HG02678 (cell line): Measurements from ENCODE around the gene CDK16.

Source experiments
- ATAC-seq: cut with Tn5 transposase; IDR thresholded peaks from one replicate; pipeline ENCODE4 v1.9.1; 2021; ENCODE audit warnings: mild to moderate bottlenecking, moderate library complexity; ENCODE audit not compliant: unreplicated experiment

CDK16 gene

DNA sequence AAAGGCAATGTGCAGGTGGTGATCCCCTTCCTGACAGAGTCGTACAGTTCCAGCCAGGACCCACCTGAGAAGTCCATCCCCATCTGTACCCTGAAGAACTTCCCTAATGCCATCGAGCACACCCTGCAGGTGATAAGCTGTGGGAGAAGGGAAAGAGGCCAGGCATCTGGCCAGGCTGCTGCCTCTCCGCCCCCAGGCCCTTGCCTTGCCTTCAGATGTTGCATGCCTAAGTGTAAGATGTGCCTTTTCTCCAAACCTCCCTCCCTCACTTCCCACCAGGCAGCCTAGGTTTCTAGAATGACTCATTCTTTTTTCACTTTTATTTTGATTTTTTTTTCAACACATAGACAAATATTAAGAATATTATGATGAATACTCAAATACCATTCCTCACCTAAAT is 12.2 kb upstream of the CDK16 start:
- ATAC-seq: no peak

DNA sequence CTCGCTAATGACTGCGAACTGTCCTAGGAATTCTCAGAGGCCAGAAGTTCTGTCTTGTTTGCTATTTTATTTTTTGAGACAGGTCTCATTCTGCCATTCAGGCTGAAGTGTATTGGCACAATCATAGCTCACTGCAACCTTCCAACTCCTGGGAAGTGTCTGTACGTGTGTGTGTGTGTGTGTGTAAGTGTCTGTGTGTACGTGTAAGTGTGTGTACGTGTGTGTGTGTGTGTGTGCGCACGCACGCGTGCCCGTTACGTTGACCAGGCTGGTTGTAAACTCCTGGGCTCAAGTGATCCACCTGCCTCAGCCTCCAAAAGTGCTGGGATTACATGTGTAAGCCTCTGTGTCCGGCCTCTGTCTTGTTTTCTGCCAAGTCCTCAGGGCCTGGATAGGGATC is 10.4 kb upstream of the CDK16 start:
- no peak for ATAC-seq

DNA sequence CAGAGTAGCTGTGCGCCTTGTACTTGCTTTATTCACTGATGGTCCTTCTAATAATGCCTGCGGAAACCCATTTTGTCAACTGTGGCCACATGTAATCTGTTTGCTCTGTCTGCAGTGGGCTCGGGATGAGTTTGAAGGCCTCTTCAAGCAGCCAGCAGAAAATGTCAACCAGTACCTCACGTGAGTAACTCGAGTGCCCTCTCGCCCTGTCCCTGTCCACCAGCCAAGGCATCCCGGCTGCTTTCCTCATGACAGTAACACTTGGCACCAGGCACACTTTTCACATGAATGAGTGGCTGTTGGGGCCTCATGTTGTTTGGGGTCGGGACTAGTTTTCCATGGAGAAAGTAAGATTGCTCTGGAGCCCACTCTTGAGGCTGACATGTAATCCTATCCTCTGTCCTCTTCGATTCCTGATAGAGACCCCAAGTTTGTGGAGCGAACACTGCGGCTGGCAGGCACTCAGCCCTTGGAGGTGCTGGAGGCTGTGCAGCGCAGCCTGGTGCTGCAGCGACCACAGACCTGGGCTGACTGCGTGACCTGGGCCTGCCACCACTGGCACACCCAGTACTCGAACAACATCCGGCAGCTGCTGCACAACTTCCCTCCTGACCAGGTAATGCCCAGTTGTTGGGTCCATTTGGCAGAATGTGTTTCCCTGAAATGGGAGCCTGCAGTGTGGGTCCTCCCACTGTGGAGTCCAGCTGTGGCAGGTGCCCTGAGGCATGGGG is 8.8 kb upstream of the CDK16 start:
- no peak for ATAC-seq

DNA sequence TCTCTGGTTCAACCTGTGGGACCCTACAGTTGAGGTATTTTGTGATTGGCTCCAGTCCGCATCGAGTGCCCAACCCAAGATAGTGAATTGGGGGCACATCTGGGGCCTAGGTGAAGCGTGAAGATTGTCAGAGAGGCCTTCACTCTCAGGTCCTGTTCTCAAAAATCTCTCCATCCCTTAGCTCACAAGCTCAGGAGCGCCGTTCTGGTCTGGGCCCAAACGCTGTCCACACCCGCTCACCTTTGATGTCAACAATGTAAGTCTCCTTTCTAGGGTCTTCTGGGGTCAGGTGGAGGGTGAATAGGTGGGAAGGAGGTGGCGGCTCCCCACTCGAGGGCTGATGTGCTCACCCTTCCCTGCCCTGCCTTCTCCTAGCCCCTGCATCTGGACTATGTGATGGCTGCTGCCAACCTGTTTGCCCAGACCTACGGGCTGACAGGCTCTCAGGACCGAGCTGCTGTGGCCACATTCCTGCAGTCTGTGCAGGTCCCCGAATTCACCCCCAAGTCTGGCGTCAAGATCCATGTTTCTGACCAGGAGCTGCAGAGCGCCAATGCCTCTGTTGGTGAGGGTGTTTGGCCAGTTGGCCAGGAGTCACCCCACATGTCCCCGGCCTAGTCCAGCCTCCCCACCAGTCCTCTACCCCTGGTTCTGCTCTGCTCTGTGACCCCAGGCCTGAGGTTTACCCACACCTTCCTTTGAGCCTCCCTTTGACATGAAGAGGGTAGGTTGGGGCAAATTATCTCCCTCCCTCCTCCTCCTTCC is 7.6 kb upstream of the CDK16 start:
- no peak for ATAC-seq

DNA sequence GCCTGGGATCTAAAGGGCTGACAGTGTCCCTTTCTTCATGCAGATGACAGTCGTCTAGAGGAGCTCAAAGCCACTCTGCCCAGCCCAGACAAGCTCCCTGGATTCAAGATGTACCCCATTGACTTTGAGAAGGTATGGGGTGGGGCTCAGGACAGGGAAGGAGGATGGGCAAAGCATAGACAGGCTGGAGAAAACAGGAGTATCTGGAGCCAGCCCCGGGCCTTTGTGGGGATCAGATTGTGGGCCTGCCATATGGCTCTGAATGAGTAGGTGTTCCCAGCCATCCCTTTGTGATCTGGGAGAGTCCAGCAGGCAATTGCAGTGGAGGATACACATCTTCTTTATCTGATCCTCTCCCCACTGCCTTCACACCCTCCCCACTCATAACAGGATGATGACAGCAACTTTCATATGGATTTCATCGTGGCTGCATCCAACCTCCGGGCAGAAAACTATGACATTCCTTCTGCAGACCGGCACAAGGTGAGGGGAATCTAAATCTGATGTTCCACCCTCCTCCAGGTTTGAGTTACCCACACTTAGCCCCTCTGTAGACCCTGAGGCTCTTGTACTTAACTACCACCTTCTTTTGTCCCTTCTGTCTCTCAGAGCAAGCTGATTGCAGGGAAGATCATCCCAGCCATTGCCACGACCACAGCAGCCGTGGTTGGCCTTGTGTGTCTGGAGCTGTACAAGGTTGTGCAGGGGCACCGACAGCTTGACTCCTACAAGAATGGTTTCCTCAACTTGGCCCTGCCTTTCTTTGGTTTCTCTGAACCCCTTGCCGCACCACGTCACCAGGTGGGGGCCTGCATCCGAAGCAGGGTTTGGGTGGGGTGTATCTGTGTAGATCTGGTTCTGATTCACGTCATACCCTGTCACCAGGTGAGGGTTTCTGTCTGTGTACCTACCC is 5.8 kb upstream of the CDK16 start:
- no peak for ATAC-seq

DNA sequence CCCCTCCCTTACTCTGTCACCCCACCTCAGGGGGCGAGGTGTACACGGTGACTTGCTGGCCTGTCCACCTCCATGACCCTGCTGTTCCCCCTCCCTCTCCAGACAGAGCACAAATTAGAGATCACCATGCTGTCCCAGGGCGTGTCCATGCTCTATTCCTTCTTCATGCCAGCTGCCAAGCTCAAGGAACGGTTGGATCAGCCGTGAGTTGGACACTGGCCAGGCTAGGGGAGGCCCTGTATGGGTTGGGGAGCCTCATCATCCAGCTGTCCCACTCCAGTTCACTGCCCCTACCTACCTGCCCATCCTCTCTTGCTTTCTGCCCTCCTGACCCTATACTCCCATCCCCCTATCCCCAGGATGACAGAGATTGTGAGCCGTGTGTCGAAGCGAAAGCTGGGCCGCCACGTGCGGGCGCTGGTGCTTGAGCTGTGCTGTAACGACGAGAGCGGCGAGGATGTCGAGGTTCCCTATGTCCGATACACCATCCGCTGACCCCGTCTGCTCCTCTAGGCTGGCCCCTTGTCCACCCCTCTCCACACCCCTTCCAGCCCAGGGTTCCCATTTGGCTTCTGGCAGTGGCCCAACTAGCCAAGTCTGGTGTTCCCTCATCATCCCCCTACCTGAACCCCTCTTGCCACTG is 3.9 kb upstream of the CDK16 start:
- ATAC-seq: no peak

DNA sequence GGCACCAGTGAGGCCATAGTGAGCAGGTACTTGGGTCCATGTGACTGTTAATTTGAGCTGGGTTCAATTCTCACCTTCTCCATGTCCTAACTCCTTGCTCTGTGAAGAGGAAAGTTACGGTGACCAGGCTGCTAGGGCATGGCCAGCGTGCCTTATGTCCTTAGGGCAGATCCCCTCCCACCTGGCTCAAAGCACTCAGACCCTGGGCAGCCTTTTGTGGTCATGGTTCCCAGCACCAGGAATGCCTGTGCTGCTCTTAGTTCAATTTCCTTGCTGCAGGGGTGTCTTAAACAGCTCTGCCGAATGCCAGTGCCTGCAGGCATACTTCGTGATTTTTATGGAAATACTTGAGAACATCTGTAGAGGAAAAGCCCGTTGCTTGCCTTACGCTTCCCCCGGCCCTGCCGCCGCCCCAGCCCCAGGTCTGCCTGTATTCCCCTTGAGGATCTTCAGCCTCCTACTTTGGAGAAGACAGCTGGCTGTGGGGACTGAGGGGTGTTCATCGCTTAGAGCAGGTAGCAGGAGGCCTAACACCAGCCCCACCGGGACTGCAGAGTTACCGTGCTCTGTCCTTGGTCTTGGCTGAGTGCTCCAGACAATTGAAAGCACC is 3.1 kb upstream of the CDK16 start:
- ATAC-seq: no peak

DNA sequence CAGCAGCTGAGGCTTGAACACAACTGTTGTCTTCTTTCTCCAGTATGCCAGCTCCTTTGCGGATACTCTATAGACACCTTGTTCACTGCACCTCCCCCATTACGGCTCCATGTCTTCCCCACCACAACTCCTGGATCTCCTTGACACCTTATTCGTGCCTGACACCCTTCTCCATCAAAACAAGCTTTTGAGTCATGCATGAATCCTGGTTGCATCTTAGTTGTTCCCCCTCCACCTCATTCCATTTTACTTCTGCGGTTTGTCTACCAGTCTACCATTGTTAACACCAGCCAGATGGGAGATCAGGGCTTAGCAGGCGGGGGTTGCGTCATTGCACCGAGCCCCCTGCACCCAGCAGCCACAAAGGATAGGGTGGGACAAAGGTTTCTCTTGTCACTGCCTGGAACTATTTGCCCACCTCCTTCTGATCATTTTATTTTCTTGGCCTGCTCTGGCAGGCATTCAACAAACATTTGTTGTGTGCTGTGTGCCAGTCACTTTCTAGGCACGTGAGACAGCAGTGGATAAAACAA is 2.0 kb upstream of the CDK16 start:
- ATAC-seq: no peak

DNA sequence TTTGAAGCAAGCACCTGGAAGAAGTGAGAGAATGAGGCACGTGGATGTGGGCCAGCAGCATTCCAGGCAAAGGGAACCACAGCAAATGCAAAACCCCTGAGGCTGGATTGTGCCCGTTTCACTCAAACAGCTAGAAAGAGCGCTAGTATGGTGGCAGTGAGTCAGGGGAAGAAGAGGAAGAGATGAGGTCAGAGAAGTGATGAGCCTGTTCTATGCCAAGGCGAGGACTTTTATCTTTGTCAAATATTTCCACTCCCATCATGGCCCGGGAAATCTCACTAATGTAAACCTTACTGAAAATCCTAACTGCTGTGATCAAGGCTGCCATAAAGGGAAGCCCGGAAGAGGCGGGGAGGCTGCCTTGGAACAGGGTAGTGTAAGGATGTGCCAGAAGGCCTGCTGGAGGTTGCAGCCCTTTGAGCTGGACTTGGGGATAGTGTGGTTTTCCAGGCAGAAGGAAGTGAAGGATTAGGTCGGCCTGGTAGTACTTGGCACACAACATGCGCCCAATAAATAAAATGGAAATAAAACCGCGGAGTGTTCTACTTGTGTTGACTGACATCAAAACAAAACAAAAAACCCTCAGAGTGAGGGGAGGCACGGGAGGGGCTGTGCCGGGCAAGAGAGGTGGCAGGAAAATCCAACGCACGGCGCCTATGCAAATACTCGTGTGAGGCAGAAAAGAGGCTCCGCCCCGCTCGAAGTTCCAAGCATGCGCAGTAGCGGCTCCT is 1.2 kb upstream of the CDK16 start:
- no peak for ATAC-seq

DNA sequence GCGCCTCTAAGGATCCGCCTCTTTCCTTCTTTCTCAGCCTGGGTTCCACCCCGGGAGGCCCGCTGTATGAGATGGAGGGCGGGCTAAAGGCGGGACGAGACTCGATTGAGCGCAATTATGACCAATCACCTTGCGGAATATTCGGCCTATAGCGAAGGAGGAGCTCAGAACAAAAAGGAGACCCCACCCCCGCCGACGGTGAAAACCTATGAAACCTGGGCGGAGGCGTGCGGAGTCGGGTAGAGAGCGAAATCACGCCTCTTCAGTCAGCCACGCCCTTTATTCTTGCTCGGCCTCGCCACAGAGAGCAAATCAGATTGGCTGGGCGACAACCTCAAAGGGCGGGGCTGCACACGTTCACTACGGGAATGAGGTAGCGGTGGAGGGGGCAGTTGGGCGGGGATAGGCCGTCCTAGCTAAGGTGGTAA is 615 bp upstream of the CDK16 start:
- peak; percentile 88 for ATAC-seq

DNA sequence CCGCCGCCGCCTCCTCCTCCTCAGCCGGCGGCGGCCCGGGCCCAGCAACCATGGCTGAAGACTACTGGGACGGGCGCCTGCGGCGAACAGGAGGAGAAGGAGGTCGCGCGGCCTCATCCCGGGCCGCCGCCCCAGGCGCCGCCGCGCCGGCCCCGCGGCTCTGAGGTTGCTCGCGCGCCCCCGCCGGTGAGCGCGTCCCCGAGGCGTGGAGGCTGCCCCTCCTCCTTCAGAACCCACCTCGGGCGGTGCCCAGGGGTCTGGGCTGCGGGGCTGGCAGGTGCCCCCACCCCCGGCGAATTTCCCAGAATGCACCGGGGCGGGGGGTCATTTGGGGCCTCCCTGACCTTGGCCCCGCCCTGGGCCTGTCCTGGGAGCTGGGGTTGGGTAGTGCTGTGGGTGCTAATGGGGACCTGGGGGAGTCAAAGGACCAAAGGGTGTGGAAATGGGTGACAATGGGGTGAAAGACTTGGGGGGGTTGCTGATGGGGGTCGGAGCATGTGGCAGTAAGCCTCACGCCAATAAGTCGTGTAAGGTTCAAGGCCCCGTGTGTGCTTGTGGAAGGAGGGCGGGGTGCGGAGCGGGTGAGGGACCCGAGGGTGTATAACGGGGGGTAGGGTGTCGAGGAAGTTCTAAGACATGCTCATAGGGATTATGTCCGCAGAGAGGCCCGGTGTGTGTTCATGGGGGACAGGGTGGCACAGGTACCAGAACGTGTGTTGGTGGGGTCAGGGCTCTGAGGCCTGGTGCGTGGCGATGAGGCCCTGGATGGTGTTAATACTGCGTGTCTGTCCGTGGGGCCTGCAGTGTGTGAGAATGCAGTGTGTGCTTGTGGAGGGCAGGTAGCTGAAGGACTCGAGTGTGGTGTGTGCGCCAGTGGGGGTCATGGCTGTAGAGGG is 687 bp downstream of the CDK16 start:
- no peak for ATAC-seq

DNA sequence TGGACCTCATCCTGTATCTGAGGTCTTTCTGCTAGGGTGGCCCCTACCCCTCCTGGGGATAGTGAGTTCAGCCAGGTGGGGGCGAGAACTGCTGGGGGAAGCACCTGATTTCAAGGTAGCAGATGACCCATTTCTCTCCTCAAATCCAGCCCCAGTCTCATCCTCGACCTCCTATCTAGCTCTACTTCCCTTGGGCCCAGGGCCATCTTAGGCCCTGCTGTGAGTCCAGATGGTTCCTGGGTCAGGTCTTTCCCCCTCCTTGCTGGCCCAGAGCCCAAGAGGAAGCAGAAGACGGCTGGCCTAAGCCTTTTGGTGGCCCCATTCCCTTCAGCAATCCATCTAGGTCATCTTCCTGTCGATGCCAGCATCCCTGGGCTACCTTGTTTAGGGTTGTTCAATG is 3.3 kb downstream of the CDK16 start:
- ATAC-seq: no peak

DNA sequence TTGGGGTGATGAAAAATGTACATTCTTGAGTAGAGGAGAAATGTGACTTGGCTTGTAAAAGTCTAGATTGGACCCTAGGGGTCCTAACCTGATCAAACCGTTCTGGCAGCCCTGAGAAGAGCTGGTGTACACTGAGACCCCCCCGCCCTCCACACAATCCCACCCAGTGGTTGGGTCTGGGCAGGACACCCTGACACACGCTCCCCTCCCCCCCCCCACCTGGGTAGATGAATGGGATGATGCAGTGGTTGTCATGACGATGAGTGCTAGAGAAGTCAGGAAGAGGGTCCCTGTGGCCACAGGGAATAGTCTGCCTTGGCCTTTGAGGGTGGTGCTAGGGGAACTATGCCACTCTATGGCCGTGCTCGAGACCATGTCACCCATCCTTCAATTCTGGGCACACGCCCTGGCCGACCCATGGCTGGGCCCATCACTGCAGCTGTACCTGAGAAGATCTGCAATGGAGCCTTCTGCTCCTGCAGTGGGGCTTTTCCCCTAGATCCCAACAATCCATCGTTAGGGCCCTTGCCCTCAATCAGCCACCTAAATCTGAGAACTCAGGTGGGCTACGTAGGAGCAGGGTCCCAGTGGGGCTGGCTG is 4.4 kb downstream of the CDK16 start:
- no peak for ATAC-seq

DNA sequence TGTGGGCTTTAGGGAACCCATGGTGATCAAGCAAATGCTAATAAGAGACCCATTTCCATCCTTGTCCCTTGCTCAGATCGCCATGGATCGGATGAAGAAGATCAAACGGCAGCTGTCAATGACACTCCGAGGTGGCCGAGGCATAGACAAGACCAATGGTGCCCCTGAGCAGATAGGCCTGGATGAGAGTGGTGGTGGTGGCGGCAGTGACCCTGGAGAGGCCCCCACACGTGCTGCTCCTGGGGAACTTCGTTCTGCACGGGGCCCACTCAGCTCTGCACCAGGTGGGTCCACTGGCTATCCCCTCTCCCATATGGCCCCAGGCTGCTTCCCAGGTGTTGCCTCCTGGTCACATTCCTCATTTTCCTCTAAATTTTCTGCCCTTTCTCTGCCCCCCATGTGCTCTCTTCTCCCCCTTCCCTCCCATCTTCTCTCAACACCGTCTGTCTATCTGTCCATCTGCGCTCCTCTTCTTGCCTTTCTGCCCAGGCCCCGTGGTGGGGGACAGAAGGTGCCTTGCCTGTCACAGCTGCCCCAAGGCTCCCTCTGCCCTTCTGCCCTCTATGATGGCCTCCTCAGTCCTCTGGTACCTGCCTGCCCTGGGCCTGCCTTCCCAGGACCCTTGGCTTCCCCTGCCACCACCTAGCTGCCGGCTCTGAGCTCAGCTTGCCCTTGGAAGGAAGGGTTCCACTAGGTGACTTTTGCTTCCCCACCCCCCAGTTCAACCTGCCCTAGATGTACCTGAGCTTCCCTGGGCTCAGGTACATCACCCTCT is 5.2 kb downstream of the CDK16 start:
- no peak for ATAC-seq

DNA sequence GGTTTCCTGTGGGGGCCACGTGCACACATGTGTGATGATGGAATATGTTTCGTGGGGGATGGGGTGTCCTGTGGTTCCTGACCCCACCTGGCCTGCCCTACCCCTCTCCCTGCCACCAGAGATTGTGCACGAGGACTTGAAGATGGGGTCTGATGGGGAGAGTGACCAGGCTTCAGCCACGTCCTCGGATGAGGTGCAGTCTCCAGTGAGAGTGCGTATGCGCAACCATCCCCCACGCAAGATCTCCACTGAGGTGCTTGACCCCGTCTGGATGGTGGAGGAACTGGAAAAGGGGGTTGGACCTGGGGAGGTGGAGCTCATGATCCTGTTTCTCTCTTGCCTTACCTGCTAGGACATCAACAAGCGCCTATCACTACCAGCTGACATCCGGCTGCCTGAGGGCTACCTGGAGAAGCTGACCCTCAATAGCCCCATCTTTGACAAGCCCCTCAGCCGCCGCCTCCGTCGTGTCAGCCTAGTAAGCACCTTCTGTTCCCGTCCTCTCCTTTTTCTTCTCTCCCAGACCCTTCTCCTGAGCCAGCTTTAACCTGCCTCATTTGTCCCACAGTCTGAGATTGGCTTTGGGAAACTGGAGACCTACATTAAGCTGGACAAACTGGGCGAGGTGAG is 5.9 kb downstream of the CDK16 start:
- ATAC-seq: no peak

DNA sequence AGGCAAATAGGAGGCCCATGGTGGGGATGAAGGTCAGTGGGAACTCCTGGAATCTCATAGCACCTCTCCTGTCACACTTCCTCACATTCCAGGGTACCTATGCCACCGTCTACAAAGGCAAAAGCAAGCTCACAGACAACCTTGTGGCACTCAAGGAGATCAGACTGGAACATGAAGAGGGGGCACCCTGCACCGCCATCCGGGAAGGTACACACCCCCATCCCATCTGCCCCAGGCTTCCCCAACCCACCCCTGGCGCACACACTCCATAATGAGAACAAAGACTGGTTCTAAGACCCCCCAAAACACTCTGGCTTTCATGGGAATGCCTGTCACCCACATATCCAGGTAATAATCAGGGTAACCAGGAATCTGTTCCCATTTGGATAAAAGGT is 6.4 kb downstream of the CDK16 start:
- no peak for ATAC-seq

DNA sequence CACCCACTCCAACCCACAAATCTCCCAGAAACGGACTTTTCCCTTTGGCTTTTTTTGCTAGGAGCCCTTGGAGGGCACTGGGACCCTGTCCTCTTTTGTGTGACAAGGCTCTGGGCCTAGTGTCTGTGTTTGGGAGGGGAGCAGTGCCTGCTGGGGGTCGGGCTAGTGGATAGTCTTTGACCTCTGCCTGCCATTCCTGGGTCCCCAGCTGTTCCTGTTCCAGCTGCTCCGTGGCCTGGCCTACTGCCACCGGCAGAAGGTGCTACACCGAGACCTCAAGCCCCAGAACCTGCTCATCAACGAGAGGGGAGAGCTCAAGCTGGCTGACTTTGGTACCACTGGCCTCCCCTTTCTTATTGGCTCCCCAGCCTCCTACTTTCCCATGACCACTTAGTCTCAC is 7.6 kb downstream of the CDK16 start:
- ATAC-seq: no peak
